Activated T-cell treated with anti-CD3 and anti-CD28 coated beads, Interleukin-2, amount 50 U/mL, for 4 hours (primary cell): Measurements from ENCODE around the gene DNM3. TPM values are rescaled to one million over a fixed set of nuclear protein-coding genes. Genes with fewer than 3 reads are reported as not detected.
"Not testable (repeated sequence)": the region's sequence is repeated elsewhere in the genome, so short reads cannot be mapped to it uniquely, and the experiment has no call there.

Experiments used
- ATAC-seq, 2 donors: fragments of 200-7000 bp; cut with Tn5 transposase; one replicate each; pipeline ENCODE4 v1.10.0; 2021
- DNase-seq: peaks from one replicate; pipeline ENCODE4 v3.0.0-alpha.2; 2020
- H3K27me3 Mint-ChIP-seq: one replicate; pipeline ENCODE4 v1.8.0; 2021; ENCODE audit warnings: low read depth, mixed read lengths
- H3K36me3 Mint-ChIP-seq: one replicate; pipeline ENCODE4 v1.8.0; 2022; ENCODE audit warnings: mixed read lengths; ENCODE audit not compliant: insufficient read depth
- H3K4me1 Mint-ChIP-seq: one replicate; pipeline ENCODE4 v1.8.0; 2021; ENCODE audit warnings: low read depth, mixed read lengths
- H3K4me3 Mint-ChIP-seq: one replicate; pipeline ENCODE4 v1.8.0; 2021; ENCODE audit warnings: mild to moderate bottlenecking, moderate library complexity, mixed read lengths
- H3K9me3 Mint-ChIP-seq: one replicate; pipeline ENCODE4 v1.8.0; 2021; ENCODE audit warnings: mixed read lengths
- total RNA-seq, 3 donors: library from RNA; stranded (reverse); gene quantifications; one replicate each; pipeline ENCODE4 v1.2.1, GENCODE V29; 2021

The DNM3 gene
- total RNA-seq, 3 donors from 2014 or later: 0.35 to 0.58 (median 0.38) TPM

GRCh38 chr1:172292840-172293239 lies 451.5 kb downstream of the DNM3 start:
- Mint-ChIP-seq H3K4me3 (no peak overlapping the region), H3K9me3 (no peaks in the 10 kb centered on the region), H3K4me1 (no peaks in the 10 kb centered on the region), H3K27me3 (no peaks in the 10 kb centered on the region), H3K36me3 (no peaks in the 10 kb centered on the region)
- ATAC-seq: no peak
- DNase-seq: no peak

DNA sequence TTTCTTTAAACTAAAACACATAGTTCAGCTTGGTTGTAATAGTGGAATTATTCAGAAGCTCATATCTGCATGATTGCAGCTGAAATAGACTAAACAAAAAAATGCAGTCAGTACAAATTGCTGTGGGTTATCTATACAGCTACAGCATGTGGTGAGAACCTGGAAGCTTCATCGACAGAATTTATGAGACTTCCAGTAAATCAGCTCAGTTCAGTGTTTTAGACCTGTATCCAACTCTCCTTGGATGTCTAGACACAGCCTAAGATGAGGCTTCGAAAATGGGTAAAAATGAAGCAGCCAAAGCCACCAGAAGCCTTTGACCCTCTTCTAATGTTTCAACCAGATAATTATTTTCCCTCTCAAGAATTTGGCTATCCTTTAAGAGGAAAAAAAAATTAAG lies 452.1 kb downstream of the DNM3 start:
- Mint-ChIP-seq H3K27me3 (no peaks in the 10 kb centered on the region), H3K9me3 (no peaks in the 10 kb centered on the region), H3K4me1 (no peaks in the 10 kb centered on the region), H3K36me3 (no peaks in the 10 kb centered on the region), H3K4me3 (no peak overlapping the region)
- no peak for DNase-seq
- ATAC-seq: no peak

- no peaks in the 10 kb centered on the region for H3K4me1 Mint-ChIP-seq
- DNase-seq (no peak), ATAC-seq (no peak)
- peaks cover 2% of the 10 kb centered on the region for H3K36me3 Mint-ChIP-seq
- peaks cover 8% of the 10 kb centered on the region for H3K9me3 Mint-ChIP-seq
- no peaks in the 10 kb centered on the region for H3K27me3 Mint-ChIP-seq
- no peak overlapping the region for H3K4me3 Mint-ChIP-seq
These were observed 456.8 kb downstream of the DNM3 start for GRCh38 chr1:172298141-172298540.

DNA sequence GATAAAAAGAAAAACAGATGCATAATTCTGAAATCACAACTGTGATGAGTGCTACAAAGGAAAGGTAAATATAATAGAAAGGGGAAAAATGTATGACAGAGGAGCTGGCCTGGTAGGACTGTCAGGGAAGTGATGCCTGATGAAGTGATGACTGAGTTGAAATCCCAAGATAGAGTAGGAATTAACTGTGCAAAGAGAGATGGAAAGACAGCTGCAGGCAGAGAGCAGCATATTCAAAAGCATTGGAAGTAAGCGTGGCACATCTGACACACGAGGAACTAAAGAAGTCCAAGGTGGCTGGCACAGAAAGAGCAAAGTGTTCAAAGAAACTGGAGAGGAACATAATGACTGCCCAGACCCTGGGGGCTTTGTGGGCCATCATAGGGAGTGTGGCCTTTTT lies 457.6 kb downstream of the DNM3 start:
- H3K4me3 Mint-ChIP-seq: no peak overlapping the region
- ATAC-seq: no peak
- H3K9me3 Mint-ChIP-seq: peaks cover 10% of the 10 kb centered on the region
- no peaks in the 10 kb centered on the region for H3K4me1 Mint-ChIP-seq
- H3K36me3 Mint-ChIP-seq: peaks cover 2% of the 10 kb centered on the region
- H3K27me3 Mint-ChIP-seq: no peaks in the 10 kb centered on the region
- no peak for DNase-seq

GRCh38 chr1:172299515-172299914 lies 458.2 kb downstream of the DNM3 start:
- Mint-ChIP-seq H3K4me3 (no peak overlapping the region), H3K36me3 (peaks cover 2% of the 10 kb centered on the region), H3K4me1 (no peaks in the 10 kb centered on the region), H3K27me3 (no peaks in the 10 kb centered on the region), H3K9me3 (peaks cover 10% of the 10 kb centered on the region)
- ATAC-seq (no peak), DNase-seq (no peak)

DNA sequence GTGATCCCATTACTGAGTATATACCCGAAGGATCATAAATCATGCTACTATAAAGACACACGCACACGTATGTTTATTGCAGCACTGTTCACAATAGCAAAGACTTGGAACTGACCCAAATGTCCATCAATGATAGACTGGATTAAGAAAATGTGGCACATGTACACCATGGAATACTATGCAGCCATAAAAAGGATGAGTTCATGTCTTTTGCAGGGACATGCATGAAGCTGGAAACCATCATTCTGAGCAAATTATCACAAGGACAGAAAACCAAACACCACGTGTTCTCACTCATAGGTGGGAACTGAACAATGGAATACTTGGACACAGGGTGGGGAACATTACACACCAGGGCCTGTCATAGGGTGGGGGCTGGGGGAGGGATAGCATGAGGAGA lies 466.2 kb downstream of the DNM3 start:
- H3K4me1 Mint-ChIP-seq, ATAC-seq, H3K9me3 Mint-ChIP-seq, H3K36me3 Mint-ChIP-seq, DNase-seq, H3K27me3 Mint-ChIP-seq, H3K4me3 Mint-ChIP-seq: not testable (repeated sequence)

GRCh38 chr1:172308142-172308541 lies 466.8 kb downstream of the DNM3 start:
- DNase-seq (no peak), ATAC-seq (no peak)
- no peak overlapping the region for H3K4me3 Mint-ChIP-seq
- peaks cover 3% of the 10 kb centered on the region for H3K4me1 Mint-ChIP-seq
- no peaks in the 10 kb centered on the region for H3K27me3 Mint-ChIP-seq
- H3K36me3 Mint-ChIP-seq: peaks cover under 1% of the 10 kb centered on the region
- H3K9me3 Mint-ChIP-seq: peaks cover 3% of the 10 kb centered on the region

DNA sequence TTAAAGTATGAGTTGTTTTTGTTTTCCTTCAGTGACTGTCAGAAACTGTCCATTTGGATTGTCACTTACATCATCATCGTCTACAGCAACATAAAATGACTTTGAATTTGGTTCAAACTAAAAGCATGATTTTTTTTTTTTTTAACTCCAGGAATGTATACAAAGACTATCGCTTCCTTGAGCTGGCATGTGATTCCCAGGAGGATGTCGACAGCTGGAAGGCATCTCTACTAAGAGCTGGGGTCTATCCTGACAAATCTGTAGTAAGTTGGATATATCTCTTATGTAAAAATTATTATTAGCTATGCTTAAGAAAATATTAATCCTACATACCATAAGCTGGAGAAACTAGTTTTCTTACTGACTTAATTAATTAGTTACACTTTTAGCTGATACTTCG lies 467.3 kb downstream of the DNM3 start:
- Mint-ChIP-seq H3K4me3 (no peak overlapping the region), H3K4me1 (peaks cover 3% of the 10 kb centered on the region), H3K27me3 (no peaks in the 10 kb centered on the region), H3K9me3 (no peaks in the 10 kb centered on the region), H3K36me3 (no peaks in the 10 kb centered on the region)
- DNase-seq (no peak), ATAC-seq (no peak)

DNA sequence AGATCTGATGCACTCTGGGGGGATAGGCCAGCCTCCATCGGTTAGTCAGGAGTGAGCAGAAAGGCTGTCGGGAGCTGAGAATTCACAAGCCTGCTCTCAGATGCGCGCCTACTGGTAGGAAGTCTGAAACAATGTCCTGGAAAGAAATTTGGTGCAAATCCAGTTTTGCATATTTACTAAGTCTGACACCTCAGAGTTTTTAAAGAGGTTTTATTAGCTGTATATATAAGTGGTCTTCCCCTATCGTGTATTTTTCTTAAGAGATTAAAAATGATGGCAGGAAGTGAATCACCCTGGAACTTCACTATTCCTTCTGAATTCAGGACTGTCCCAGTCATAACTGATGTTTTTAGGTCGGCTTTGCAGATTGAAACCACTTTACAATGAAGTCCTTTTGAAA lies 479.4 kb downstream of the DNM3 start:
- Mint-ChIP-seq H3K4me3 (no peak overlapping the region), H3K36me3 (no peaks in the 10 kb centered on the region), H3K9me3 (no peaks in the 10 kb centered on the region), H3K4me1 (no peaks in the 10 kb centered on the region), H3K27me3 (no peaks in the 10 kb centered on the region)
- ATAC-seq: no peak
- DNase-seq: no peak

DNA sequence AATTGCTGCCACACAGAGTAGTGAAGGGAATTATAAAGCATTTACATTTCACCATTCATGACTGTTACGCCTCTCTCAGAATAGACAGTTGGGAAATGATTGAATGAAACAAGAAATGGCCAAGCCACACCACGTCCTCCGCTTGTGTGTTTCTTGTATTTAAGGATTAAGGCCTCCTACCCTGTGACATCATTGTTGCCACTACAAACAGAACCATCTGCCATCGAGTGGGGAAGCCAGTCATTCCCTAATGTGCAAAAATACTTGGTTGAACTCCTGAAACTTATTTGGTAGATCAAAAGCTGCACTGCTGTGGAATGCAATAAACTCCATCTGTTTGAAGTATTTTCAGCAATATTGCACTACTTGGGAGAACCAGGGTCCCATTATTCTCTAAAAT lies 480.2 kb downstream of the DNM3 start:
- no peaks in the 10 kb centered on the region for H3K36me3 Mint-ChIP-seq

DNA sequence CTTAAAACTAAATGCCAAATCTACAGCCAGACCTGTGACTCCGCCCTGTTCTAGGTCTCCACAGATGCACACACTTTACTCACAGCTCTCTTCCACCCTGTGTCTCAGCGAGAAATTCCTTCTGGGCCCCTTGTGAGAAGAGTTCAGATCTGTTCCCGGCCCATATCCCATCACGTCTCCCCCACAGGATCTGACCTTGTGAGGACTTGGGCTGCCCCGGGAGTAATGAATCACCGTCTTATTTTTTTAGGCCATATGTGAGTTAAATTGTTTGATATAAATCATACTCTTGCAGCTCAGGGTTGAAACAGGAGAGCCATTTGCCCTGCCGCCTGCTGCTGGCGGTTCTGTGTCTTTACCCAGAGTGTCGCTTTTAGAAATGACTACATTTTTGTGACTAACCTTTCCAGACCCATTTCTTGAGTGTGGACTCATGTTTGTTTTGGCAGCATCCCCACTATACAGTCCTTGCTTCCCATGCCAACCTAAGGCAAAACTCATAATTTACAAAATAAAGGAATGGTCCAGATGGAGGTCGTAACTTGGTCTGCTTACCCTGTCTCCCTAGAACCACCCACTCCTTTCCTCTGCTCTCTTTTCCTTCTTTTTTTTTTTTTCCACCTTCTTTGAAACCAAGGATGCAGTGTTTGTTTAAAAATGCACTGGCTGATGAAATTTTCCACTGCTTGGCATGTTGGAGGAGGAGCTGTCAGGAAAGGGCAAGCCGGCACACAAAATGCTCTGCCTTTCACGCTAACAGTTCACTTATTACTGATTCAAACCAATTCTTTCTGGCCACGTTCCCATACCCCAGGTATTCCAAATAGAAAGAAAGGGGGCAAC lies 481.1 kb downstream of the DNM3 start:
- Mint-ChIP-seq H3K4me1 (no peaks in the 10 kb centered on the region), H3K4me3 (no peak overlapping the region), H3K9me3 (no peaks in the 10 kb centered on the region), H3K27me3 (no peaks in the 10 kb centered on the region), H3K36me3 (no peaks in the 10 kb centered on the region)
- DNase-seq (no peak), ATAC-seq (no peak)

More for the DNA sequence above, 480.2 kb downstream of the DNM3 start:
- H3K9me3 Mint-ChIP-seq: no peaks in the 10 kb centered on the region
- DNase-seq (no peak), ATAC-seq (no peak)
- H3K4me3 Mint-ChIP-seq: no peak overlapping the region
- no peaks in the 10 kb centered on the region for H3K27me3 Mint-ChIP-seq
- H3K4me1 Mint-ChIP-seq: no peaks in the 10 kb centered on the region

DNA sequence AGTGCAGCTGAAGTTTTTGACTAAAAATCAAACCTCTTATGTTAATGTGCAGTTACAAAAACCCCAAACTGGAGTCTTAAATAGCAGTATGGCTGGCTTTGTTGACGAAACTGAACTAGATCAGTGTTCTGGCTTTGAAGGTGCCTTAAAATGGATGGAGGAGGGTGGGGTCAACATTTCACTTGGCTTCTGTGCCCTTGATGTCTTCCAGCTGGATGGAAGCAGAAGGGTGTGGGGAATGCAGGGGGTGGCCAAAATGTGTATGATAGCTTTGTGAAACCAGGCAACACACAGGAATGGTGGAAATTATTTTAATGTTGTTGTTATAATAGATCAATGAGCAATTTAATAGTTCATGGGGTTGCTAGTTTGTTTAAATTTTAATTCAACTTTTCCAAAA lies 482.4 kb downstream of the DNM3 start:
- H3K9me3 Mint-ChIP-seq: peaks cover 6% of the 10 kb centered on the region
- ATAC-seq (no peak), DNase-seq (no peak)
- H3K27me3 Mint-ChIP-seq: no peaks in the 10 kb centered on the region
- H3K36me3 Mint-ChIP-seq: no peaks in the 10 kb centered on the region
- H3K4me1 Mint-ChIP-seq: no peaks in the 10 kb centered on the region
- H3K4me3 Mint-ChIP-seq: no peak overlapping the region

DNA sequence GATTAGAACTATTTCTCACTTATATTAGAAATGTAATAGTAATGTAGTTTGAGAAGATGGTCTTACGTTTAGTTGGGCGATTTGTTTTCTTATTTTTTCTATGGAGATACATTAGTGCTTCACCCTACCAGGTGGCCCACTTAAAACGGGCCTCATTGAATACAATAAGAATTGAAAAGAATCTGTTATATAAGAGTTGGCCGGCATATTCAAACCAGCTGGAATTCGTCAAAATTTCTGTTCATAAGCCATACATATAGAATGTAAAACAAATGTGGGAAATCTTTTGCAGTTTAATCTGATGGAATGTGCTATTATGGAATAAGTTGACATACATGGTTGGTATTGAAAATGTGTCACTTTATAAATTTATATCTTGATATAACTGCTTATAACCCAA lies 482.8 kb downstream of the DNM3 start:
- Mint-ChIP-seq H3K36me3 (no peaks in the 10 kb centered on the region), H3K9me3 (peaks cover 6% of the 10 kb centered on the region), H3K4me1 (no peaks in the 10 kb centered on the region), H3K4me3 (no peak overlapping the region), H3K27me3 (no peaks in the 10 kb centered on the region)
- no peak for ATAC-seq
- DNase-seq: no peak

DNA sequence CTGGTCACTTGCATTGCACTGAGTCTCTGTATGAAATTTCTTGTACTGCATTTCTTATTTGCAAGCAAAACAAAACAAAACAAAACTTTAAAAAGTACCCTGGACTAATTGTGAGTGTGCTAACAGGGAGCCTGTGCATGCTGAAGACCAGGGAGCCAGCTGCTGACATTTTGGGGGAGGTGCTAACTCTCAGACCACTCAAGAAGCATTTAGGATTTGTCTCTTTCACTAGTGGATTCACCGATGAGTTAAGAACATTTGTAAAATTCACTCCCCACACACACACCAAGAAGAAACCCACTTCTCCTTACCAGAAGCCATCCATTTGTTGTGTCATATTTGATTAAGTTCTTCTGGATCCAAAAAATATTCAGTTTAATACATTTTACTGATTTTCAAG lies 483.5 kb downstream of the DNM3 start:
- Mint-ChIP-seq H3K36me3 (no peaks in the 10 kb centered on the region), H3K9me3 (peaks cover 6% of the 10 kb centered on the region), H3K27me3 (no peaks in the 10 kb centered on the region), H3K4me1 (no peaks in the 10 kb centered on the region), H3K4me3 (no peak overlapping the region)
- DNase-seq: no peak
- no peak for ATAC-seq

DNA sequence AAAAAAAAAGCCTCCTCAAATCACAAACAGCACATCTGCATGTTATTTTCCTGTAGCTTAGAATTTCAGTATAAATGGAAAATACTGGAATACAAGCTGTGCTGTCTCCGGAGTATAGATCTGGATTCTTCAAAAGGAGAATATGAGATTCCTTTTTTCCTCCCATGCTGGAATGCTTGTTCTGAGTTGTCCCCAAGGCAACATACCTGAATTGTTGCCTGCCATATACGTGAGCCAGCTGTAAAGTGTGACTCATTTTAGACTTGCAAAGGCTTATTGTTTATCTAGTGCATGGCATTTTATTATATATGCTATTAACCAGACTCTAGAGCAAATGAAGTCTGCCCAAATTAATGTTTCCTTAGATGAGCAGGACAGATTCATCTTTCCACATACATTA lies 484.2 kb downstream of the DNM3 start:
- DNase-seq (no peak), ATAC-seq (no peak)
- Mint-ChIP-seq H3K4me1 (no peaks in the 10 kb centered on the region), H3K36me3 (no peaks in the 10 kb centered on the region), H3K27me3 (no peaks in the 10 kb centered on the region), H3K9me3 (peaks cover 6% of the 10 kb centered on the region), H3K4me3 (no peak overlapping the region)
